ENCODE measurements around the gene SIX4. TPM values are rescaled to one million over a fixed set of nuclear protein-coding genes. Genes with fewer than 3 reads are reported as not detected.

Gene SIX4
- total and polyA plus RNA-seq, 12 donors, result 0.40 to 3.9 (median 3.0) TPM

DNA sequence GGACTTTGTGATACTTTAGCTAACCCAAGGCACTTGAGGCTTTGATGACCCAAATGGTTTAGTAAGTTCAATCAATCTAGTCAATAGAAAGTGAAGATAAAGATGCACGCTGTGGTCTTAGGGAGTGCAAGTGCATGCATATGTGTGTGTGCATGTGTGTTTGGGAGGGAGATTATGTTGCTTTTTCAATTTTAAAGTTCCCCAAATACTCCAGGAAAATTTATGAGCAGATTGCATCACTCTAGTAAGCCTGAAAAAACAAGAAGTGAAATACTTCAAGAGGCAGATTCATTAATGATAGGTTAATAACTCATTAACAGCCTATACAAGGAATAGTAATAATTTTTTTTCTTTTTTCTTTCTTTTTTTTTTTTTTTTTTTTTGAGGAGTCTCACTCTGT is 62.4 kb downstream of the SIX4 start:
- Histone ChIP-seq H3K36me3 (replicated peaks in 1 of 2) (no peaks in the 10 kb centered on the region), H3K9me3 (replicated peaks in 1 of 3) (no peaks in the 10 kb centered on the region), H3K27me3 (peaks cover 10% of the 10 kb centered on the region), H3K4me1 (replicated peaks in 1 of 2) (peaks cover 2 to 8% of the 10 kb centered on the region in 2 donors), H3K4me3 (no peak overlapping the region), H3K27ac (no peak overlapping the region)
- WGBS, 4 donors, result 71 to 91% (median 81%) methylated on average over 1 of the region's 1 CpG
- no peak for DNase-seq
- intact Hi-C loops (cut with DNase I), result no loop called here
- TF ChIP-seq CTCF (IDR thresholded peaks at IDR 0.05) (no peak), POLR2A (IDR thresholded peaks at IDR 0.05) (no peak)

Other genes with a start within 250 kb of the SIX4 start
- under 1 TPM in 2 of 9 donors, not detected in 7; 0.39 to 0.91 TPM for gene C14orf39, start 238.3 kb downstream of the SIX4 start, total RNA-seq
- under 1 TPM; 0.24 to 0.68 (median 0.40) TPM for gene C14orf39, start 238.3 kb downstream of the SIX4 start, polyA plus RNA-seq
- not detected for gene SIX6, start 215.2 kb downstream of the SIX4 start, total RNA-seq
- gene SIX6, start 215.2 kb downstream of the SIX4 start, polyA plus RNA-seq, result under 1 TPM in 1 of 3 donors, not detected in 2; 0.08 TPM
- under 1 TPM; 0.11 to 0.96 (median 0.61) TPM for gene SIX1, start 74.9 kb downstream of the SIX4 start, total RNA-seq
- gene SIX1, start 74.9 kb downstream of the SIX4 start, polyA plus RNA-seq, result under 1 TPM; 0.15 to 0.67 (median 0.24) TPM
- gene MNAT1, start 10.4 kb upstream of the SIX4 start, total RNA-seq, result 10 to 100 TPM; 11.7 to 69.2 (median 31.4) TPM
- gene MNAT1, start 10.4 kb upstream of the SIX4 start, polyA plus RNA-seq, result 10 to 100 TPM; 16.3 to 42.4 (median 17.5) TPM

All from adrenal gland (tissue), 12 donors.